GM18507 (cell line): ENCODE measurements around the gene SH3GLB2.
"Not testable (repeated sequence)": the region's sequence is repeated elsewhere in the genome, so short reads cannot be mapped to it uniquely, and the experiment has no call there.

Source experiments
- DNase-seq: peaks from one replicate; pipeline ENCODE4 v3.0.0; 2011; ENCODE audit warnings: low read depth; ENCODE audit not compliant: insufficient read length; ENCODE audit errors: extremely low spot score
- FAIRE-seq: peaks from 2 replicates; lab custom pipeline; 2011; peaks lifted over from hg19 to GRCh38; lab: Jason Lieb, UNC

The SH3GLB2 gene

DNA sequence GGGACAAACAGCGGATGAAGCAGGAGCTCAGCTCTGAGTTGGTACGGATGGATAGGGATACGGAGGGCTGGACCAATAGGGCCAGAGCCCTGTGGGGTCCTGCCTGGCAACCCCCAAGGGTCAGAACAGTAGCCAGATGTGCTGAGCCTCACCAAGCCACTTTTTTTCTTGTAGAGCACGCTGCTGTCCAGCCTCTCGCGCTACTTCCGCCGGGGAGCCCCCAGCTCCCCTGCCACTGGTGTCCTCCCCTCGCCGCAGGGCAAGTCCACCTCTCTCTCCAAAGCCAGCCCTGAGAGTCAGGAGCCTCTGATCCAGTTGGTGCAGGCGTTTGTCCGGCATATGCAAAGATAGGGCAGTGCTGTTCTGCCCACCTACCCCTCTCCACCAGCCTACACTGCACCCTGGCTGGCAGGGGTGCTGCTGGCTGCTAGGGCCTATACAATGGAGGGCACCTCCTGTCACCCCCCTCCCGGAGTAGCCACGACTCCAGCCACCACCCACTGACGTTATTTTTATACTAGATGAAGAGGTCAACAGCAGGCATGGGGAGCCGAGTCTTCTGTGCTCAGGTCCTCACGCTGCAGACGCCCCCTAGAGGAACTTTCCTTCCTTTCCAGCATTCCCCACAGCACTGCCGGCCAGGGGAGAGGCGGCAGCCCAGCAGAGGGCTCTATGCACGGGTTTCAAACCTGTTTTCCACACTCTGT lies 21.6 kb downstream of the SH3GLB2 start:
- FAIRE-seq (peak; percentile 75), DNase-seq (peak; percentile 45)

DNA sequence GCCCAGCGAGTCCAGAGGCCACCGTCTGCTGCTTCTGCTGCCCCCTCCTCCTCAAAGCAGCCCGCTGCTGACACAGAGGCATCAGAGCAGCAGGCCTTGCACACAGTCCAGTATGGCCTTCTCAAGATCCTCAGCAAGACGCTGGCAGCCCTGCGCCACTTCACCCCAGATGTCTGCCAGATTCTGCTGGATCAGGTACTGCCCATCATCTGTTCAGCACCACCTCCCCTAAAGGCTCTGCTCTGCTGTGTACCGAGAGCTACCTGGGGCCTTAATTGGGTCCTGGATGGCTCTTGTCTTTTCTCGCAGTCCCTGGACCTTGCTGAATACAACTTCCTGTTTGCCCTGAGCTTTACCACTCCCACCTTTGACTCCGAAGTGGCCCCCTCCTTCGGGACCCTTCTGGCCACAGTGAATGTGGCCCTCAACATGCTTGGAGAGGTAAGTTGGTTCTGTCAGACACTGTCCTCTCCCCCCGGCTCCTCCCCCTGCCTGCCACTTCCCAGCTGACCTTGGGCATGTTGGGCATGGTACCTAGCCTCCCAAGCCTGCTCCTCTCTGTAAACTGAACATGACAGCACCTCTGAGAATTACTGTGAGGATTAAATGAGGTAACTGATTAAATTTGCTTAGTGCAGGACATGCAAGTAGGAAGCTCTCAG lies 22.7 kb downstream of the SH3GLB2 start:
- FAIRE-seq (no peak), DNase-seq (no peak)

DNA sequence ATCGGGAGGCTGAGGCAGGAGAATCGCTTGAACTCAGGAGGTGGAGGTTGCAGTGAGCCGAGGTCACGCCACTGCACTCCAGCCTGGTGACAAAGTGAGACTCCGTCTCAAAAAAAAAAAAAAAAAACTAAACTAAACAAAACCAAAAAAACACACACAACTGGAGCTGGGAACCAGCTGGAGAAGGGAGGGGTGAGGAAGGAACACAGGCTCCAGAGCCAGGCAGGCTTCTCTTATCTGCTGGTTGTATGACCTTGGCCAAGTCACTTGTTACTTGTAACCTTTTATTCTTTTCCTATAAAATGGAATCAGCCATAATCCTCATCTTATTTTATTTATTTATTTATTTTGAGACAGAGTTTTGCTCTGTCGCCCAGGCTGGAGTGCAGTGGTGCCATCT lies 24.0 kb downstream of the SH3GLB2 start:
- not testable (repeated sequence) for FAIRE-seq, DNase-seq

DNA sequence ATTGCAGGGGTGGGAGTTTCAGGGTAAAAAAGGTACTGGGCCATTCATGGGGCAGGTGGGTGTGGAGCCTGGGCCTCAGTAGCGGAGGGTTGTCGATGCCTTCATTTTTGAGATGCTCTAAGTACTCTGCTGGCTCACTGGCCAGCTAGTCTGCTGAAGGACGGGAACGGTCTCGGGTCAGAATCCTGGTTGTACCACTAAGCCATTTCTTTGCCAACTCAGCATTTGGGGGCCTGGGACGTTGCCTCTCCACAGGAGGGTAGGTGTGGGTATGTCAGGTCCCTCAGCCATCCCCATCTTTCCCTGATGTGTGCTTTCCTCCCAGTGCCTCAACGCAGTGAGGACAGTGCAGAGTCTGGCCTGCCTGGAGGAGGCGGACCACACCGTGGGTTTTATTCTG lies 25.1 kb downstream of the SH3GLB2 start:
- FAIRE-seq (no peak), DNase-seq (no peak)

DNA sequence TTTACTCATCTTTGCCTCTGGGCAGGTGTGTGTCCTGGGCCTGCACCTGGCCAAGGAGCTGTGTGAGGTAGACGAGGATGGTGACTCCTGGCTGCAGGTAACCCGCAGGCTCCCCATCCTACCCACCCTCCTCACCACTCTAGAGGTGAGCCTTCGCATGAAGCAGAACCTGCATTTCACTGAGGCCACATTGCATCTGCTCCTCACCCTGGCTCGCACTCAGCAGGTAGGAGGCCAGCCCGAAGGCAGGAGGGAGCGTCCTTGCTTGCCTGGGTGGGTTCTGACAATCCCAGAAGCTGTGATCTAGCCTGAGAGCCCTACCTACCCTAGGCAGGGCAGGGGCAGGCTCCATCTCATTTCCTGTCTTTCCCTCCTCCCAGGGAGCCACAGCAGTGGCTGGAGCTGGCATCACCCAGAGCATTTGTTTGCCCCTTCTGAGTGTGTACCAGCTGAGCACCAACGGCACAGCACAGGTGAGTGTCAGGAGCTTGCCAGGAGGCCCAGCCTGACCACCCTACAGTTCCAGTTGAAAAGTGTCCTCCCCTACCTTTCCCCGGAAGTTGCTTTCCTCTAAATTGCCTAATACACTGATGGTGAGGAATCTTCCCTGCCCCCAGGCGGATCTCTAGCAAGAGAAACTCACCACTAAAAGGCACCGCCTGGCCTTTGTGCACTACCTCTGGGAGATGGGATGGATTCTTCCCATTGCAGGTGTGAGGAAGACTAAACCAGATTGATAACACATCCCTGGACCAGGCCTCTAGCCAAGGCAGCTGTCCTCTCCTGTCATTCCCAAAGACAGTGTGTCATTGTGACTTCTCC lies 26.4 kb downstream of the SH3GLB2 start:
- FAIRE-seq = no peak
- DNase-seq = no peak

- FAIRE-seq = no peak
- no peak for DNase-seq
Measured at GRCh38 chr9:128999581-129000206, 28.4 kb downstream of the SH3GLB2 start.

DNA sequence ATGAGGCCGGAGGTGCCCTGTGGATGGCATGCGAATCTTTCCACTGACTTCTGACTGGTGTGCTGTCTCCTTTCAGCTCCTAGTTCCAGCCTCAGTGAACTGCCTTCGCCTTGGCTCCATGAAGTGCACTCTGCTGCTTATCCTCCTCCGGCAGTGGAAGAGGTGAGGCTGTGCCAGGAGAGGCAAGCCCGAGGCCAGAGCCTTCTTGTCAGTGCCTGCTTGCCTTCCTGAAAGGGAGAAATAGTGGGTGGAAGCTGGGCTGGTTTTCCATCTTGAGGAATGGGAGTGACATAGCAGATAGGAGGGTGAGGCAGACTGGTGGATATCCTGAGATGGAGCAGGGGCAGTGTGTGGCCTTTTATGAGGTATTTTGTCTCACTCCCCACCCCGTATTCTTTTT lies 29.7 kb downstream of the SH3GLB2 start:
- FAIRE-seq = no peak
- no peak for DNase-seq

- no peak for DNase-seq
- no peak for FAIRE-seq
Measured at GRCh38 chr9:128995791-128996190, 32.3 kb downstream of the SH3GLB2 start.

DNA sequence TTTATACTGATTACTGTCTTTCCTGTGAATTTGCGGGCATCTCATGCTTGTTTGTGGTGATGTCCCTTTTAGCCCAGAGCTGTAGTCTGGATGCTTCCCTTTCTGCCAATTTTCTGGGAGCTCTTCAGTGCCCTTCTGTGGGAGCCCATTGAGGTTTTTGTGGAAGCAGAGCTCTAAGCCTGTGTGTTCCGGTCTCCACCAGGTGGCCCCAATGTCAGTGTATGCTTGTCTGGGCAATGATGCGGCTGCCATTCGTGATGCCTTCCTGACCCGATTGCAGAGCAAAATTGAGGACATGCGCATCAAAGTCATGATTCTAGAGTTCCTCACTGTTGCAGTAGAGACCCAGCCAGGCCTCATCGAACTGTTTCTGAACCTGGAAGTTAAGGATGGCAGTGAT lies 35.1 kb downstream of the SH3GLB2 start:
- FAIRE-seq (no peak), DNase-seq (no peak)

GRCh38 chr9:128987805-128988204 lies 40.3 kb downstream of the SH3GLB2 start:
- DNase-seq = no peak
- no peak for FAIRE-seq

- DNase-seq (no peak), FAIRE-seq (no peak)
Measured at GRCh38 chr9:128986671-128987070, 41.5 kb downstream of the SH3GLB2 start.

DNA sequence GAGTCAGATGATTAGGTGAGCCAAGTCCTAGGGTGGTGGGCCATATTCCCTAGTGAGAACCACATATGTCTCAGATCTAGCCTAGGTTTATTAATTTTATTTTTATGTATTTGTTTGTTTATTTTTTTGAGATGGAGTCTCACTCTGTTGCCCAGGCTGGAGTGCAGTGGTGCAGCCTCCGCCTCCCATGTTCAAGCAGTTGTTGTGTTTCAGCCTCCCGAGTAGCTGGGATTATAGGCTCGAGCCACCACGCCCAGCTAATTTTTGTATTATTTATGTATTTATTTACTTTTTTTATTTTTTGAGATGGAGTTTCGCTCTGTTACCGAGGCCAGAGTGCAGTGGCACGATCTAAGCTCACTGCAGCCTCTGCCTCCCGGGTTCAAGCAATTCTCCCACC lies 44.6 kb downstream of the SH3GLB2 start:
- FAIRE-seq (no peak), DNase-seq (no peak)

DNA sequence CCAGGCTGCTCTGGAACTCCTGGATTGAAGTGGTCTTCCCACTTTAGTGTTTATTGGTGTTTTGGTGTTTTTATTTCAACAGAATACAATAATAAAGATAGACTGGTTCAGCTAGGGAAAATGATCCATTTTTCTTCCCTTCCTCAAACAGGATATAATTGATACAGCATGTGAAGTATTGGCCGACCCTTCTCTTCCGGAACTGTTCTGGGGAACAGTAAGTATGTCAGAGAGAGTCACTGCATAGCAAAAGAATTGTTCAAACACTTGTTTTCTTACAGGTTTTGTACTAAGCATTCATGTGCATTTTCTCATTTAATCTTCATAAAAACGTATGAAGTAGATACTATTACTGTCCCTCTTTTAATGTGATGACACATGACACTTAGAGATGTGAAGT lies 49.0 kb downstream of the SH3GLB2 start:
- DNase-seq (no peak), FAIRE-seq (no peak)

- no peak for DNase-seq
- FAIRE-seq = no peak
Measured at GRCh38 chr9:128972956-128973355, 55.2 kb downstream of the SH3GLB2 start.

DNA sequence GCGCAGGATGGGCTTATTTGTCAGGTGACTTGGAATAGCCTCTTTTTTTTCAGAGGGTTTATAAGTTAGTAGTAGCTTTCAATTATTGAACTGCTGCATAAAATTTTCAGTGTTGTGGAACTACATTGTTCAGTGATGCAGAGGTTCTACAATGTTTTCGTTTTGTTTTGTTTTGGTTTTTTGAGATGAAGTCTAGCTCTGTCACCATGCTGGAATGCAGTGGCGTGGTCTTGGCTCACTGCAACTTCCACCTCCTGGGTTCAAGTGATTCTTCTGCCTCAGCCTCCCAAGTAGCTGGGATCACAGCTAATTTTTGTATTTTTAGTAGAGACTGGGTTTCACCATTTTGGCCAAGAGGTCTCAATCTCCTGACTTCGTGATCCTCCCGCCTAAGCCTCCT lies 58.6 kb downstream of the SH3GLB2 start:
- FAIRE-seq = no peak
- no peak for DNase-seq

- not testable (repeated sequence) for FAIRE-seq, DNase-seq
Measured at GRCh38 chr9:128961403-128961802, 66.7 kb downstream of the SH3GLB2 start.
